GM12878 (cell line): ENCODE data around the gene CNPY2. TPM values are rescaled to one million over a fixed set of nuclear protein-coding genes. Genes with fewer than 3 reads are reported as not detected.

Experiments used
- CBX5 ChIP-seq: sonication (generic); IDR thresholded peaks from 2 replicates; pipeline ENCODE4 v1.6.1; 2016; ENCODE audit warnings: low read depth, moderate library complexity, mild to moderate bottlenecking, inconsistent platforms
- E2F4 ChIP-seq: IDR thresholded peaks from 2 replicates; pipeline ENCODE4 v1.6.1; 2012; ENCODE audit warnings: low read depth, low read length, improper control_type of control experiment
- EGR1 ChIP-seq, 2 experiments: IDR thresholded peaks; 1 replicate in 1 of 2; 2 replicates in 1 of 2; pipeline ENCODE4 v1.6.1; 2011 to 2012; ENCODE audit warnings: low read depth in 2 of 2, low read length in 2 of 2, borderline replicate concordance in 1 of 2, mild to moderate bottlenecking in 1 of 2, moderate library complexity in 1 of 2
- FOXM1 ChIP-seq: IDR thresholded peaks from 2 replicates; pipeline ENCODE4 v1.6.1; 2012; ENCODE audit warnings: low read depth, mild to moderate bottlenecking, inconsistent platforms, low read length, moderate library complexity
- GABPA ChIP-seq: IDR thresholded peaks from 2 replicates; pipeline ENCODE4 v1.6.1; 2014; ENCODE audit warnings: antibody characterized with exemption, low read depth, mild to moderate bottlenecking, inconsistent platforms
- HSF1 ChIP-seq: fragments of 150-350 bp; IDR thresholded peaks from 2 replicates; pipeline ENCODE4 v1.6.1; 2014; ENCODE audit warnings: mild to moderate bottlenecking, low read depth, low read length
- IKZF1 ChIP-seq: fragments of 450-650 bp; conservative IDR thresholded peaks from 2 replicates; pipeline ENCODE4 v1.6.1; 2017; ENCODE audit warnings: antibody characterized with exemption, mild to moderate bottlenecking
- IRF5 ChIP-seq: fragments of 450-650 bp; IDR thresholded peaks from 2 replicates; pipeline ENCODE4 v1.6.1; 2017; ENCODE audit warnings: borderline replicate concordance
- KLF5 ChIP-seq: fragments of 450-650 bp; IDR thresholded peaks from 2 replicates; pipeline ENCODE4 v1.6.1; 2014; ENCODE audit warnings: mild to moderate bottlenecking; ENCODE audit not compliant: partially characterized antibody
- MLLT1 ChIP-seq: fragments of 450-650 bp; IDR thresholded peaks from 2 replicates; pipeline ENCODE4 v1.6.1; 2016; ENCODE audit warnings: mild to moderate bottlenecking
- MTA2 ChIP-seq: fragments of 450-650 bp; IDR thresholded peaks from 2 replicates; pipeline ENCODE4 v1.6.1; 2016; ENCODE audit warnings: low read depth, mild to moderate bottlenecking, moderate library complexity
- MYB ChIP-seq: fragments of 150-350 bp; IDR thresholded peaks from 2 replicates; pipeline ENCODE4 v1.6.1; 2014; ENCODE audit warnings: mild to moderate bottlenecking, low read depth, low read length, borderline replicate concordance
- MYC ChIP-seq: IDR thresholded peaks from 2 replicates; pipeline ENCODE4 v1.6.1; 2011; ENCODE audit warnings: mild to moderate bottlenecking, low read length, moderate library complexity, inconsistent platforms; ENCODE audit not compliant: insufficient read depth, insufficient replicate concordance, insufficient read length, severe bottlenecking
- SIN3A ChIP-seq: IDR thresholded peaks from 2 replicates; pipeline ENCODE4 v1.6.1; 2012; ENCODE audit warnings: low read depth, low read length, improper control_type of control experiment
- SMARCA5 ChIP-seq: fragments of 450-650 bp; IDR thresholded peaks from 2 replicates; pipeline ENCODE4 v1.6.1; 2017; ENCODE audit warnings: mild to moderate bottlenecking
- SREBF2 ChIP-seq: IDR thresholded peaks from 2 replicates; pipeline ENCODE4 v1.6.1; 2012; ENCODE audit warnings: mild to moderate bottlenecking, low read length
- STAT3 ChIP-seq: IDR thresholded peaks from 2 replicates; pipeline ENCODE4 v1.6.1; 2011; ENCODE audit warnings: low read depth, low read length, improper control_type of control experiment
- ZNF274 ChIP-seq: IDR thresholded peaks from one replicate; pipeline ENCODE4 v1.8.0; 2011; ENCODE audit not compliant: insufficient read length, insufficient read depth
- ZNF592 ChIP-seq: fragments of 450-650 bp; IDR thresholded peaks from 2 replicates; pipeline ENCODE4 v1.6.1; 2017; ENCODE audit warnings: mild to moderate bottlenecking, moderate library complexity
- polyA plus RNA-seq, 11 experiments: library from polyadenylated mRNA; depleted of rRNA in 4 of 11; unstranded in 6 of 11; stranded (reverse) in 5 of 11; fragments of >200 nt; fragmentation: Nextera tagmentation in 4 of 11; fragmentation: Illumina TruSeq in 1 of 11; extraction: Ambion mirVana in 4 of 11; extraction: Trizol in 1 of 11; gene quantifications; 1 replicate in 1 of 11; 2 replicates in 10 of 11; pipeline versions ENCODE4 v1.2.1 to v1.2.3, GENCODE V29; 2011 to 2016; ENCODE audit warnings: inconsistent platforms in 2 of 11, missing spikeins in 2 of 11, low read depth in 1 of 11
- total RNA-seq, 4 experiments: library from RNA; depleted of rRNA in 3 of 4; stranded (reverse); fragments of >200 nt in 3 of 4; fragmentation: Illumina TruSeq in 1 of 4; extraction: Trizol in 1 of 4; gene quantifications; 2 replicates each; pipeline versions ENCODE4 v1.2.1 to v1.2.3, GENCODE V29; 2013 to 2021

The CNPY2 gene
- total and polyA plus RNA-seq, 10 of the 15 experiments (the other 5 are each of a cell fraction or from before 2014, with no cell fraction given) = 25.0 to 276 (median 87.8) TPM

GRCh38 chr12:56299853-56300643 is 15.7 kb downstream of the CNPY2 start, which contains the start of gene CS (continued):
- no peak for TF ChIP-seq HSF1
- peak; percentile 76 for TF ChIP-seq IKZF1
- no peak for TF ChIP-seq MYC
- no peak for TF ChIP-seq IRF5
- no peak for TF ChIP-seq SREBF2
- TF ChIP-seq E2F4 = no peak
- peak in 1 of 2 experiments; percentile 61; a peak in 2 of 3 replicates for TF ChIP-seq EGR1 (IDR thresholded peaks at IDR 0.05; ENCODE audit: borderline replicate concordance in 1 of 2, low read depth in 2 of 2, low read length in 2 of 2)
- no peak for TF ChIP-seq KLF5
- no peak for TF ChIP-seq ZNF274
- TF ChIP-seq MLLT1 = no peak
- peak; percentile 13; the same call in 1 of the 2 replicates for TF ChIP-seq SIN3A
- TF ChIP-seq STAT3 = no peak
- 0 out of 2 replicates have a peak, but pooled peaks have one; percentile 8 for TF ChIP-seq MYB
- TF ChIP-seq MTA2 = 0 out of 2 replicates have a peak, but pooled peaks have one; percentile 34
- peak; percentile 64; the same call in 1 of the 2 replicates for TF ChIP-seq GABPA
- no peak for TF ChIP-seq CBX5
- TF ChIP-seq SMARCA5 = no peak
- no peak for TF ChIP-seq ZNF592
- no peak for TF ChIP-seq FOXM1
